DMS153 treated with DMSO at 0.1 percent for 48 hours (cell line): ENCODE results near the gene HSPA12B.
A peak's percentile ranks its signal among the peaks of the same experiment; 100 is the strongest.

Source experiments
- DNase-seq: peaks from one replicate; lab custom pipeline; 2025; ENCODE audit not compliant: unreplicated experiment; lab: John Stamatoyannopoulos, UW

Gene HSPA12B

GRCh38 chr20:3729378-3729777 is 3.1 kb upstream of the HSPA12B start:
- no peak for DNase-seq

- no peak for DNase-seq
Measured at GRCh38 chr20:3729811-3730540, 2.5 kb upstream of the HSPA12B start.

GRCh38 chr20:3730803-3731672 is 1.4 kb upstream of the HSPA12B start:
- no peak for DNase-seq

- DNase-seq: no peak
Measured at GRCh38 chr20:3731944-3732326, 550 bp upstream of the HSPA12B start.

GRCh38 chr20:3733119-3733995 is 872 bp downstream of the HSPA12B start:
- no peak for DNase-seq

- no peak for DNase-seq
Measured at GRCh38 chr20:3734111-3734843, 1.8 kb downstream of the HSPA12B start.

- no peak for DNase-seq
Measured at GRCh38 chr20:3735768-3736167, 3.3 kb downstream of the HSPA12B start.

- DNase-seq: peak; percentile 9
Measured at GRCh38 chr20:3738111-3739053, 5.9 kb downstream of the HSPA12B start.

GRCh38 chr20:3739054-3739925 is 6.8 kb downstream of the HSPA12B start:
- no peak for DNase-seq

GRCh38 chr20:3739926-3740451 is 7.5 kb downstream of the HSPA12B start:
- no peak for DNase-seq

- no peak for DNase-seq
Measured at GRCh38 chr20:3740615-3741301, 8.3 kb downstream of the HSPA12B start.

- DNase-seq: no peak
Measured at GRCh38 chr20:3741836-3742458, 9.5 kb downstream of the HSPA12B start.

- no peak for DNase-seq
Measured at GRCh38 chr20:3743251-3743650, 10.8 kb downstream of the HSPA12B start.

- DNase-seq: no peak
Measured at GRCh38 chr20:3744037-3744436, 11.6 kb downstream of the HSPA12B start.

GRCh38 chr20:3744806-3745685 is 12.6 kb downstream of the HSPA12B start:
- peak; percentile 67 for DNase-seq

GRCh38 chr20:3745686-3746173 is 13.2 kb downstream of the HSPA12B start:
- DNase-seq: no peak
